Measurements from ENCODE around the gene ITGBL1.

GRCh38 chr13:101690871-101691270 is 238.4 kb downstream of the ITGBL1 start:
- TF ChIP-seq, protein P1, sequence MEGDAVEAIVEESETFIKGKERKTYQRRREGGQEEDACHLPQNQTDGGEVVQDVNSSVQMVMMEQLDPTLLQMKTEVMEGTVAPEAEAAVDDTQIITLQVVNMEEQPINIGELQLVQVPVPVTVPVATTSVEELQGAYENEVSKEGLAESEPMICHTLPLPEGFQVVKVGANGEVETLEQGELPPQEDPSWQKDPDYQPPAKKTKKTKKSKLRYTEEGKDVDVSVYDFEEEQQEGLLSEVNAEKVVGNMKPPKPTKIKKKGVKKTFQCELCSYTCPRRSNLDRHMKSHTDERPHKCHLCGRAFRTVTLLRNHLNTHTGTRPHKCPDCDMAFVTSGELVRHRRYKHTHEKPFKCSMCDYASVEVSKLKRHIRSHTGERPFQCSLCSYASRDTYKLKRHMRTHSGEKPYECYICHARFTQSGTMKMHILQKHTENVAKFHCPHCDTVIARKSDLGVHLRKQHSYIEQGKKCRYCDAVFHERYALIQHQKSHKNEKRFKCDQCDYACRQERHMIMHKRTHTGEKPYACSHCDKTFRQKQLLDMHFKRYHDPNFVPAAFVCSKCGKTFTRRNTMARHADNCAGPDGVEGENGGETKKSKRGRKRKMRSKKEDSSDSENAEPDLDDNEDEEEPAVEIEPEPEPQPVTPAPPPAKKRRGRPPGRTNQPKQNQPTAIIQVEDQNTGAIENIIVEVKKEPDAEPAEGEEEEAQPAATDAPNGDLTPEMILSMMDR (IDR thresholded peaks at IDR 0.05): no peak
- no peak for TF ChIP-seq POLR2A (IDR thresholded peaks at IDR 0.05)

All from testis (tissue), 2 donors.